GM19467 (cell line): Measurements from ENCODE around the gene FGFR3.

Experiments used
- ATAC-seq: cut with Tn5 transposase; IDR thresholded peaks from one replicate; pipeline ENCODE4 v1.9.1; 2021; ENCODE audit warnings: mild to moderate bottlenecking, moderate library complexity; ENCODE audit not compliant: unreplicated experiment

Gene FGFR3

DNA sequence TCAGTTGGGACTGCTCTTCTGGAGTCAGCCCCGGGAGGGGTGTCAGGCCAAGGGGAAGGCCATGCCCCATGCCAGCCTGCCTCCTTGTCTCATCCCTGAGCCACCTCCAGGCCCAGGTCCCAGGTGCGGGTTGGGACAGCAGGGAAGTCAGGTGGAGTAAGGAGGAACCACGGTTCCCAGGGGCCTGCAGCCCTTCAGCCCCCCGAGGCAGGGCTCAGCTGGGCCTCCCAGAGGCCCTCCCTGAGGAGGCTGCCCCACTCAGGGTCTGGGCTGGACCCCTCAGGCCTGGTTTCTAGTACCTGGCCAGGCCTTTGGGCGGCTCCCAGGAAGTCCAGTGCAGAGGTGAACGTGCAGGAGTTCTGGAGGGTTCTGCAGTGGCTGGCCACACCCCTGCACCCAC, 23.4 kb upstream of the FGFR3 start:
- no peak for ATAC-seq

DNA sequence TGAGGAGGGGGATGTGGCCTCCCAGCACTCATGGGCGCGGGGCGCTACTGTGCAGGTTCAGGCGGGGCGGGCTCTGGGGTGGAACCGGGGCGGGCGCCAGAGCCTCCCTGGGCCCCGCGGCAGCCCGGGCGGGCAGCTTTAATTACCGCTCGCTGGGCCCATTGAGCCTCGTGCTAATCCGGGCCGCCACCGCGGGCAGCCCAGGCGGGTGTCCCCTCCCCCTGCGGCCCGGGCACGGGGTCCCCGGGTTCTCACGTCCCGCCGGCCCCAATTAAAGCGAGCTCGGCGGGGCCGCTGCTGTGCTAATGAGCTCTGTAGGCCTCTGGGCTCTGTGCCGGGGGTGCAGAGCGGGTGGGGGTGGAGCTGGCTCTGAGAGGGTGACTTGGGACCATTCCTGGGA, 22.8 kb upstream of the FGFR3 start:
- no peak for ATAC-seq

DNA sequence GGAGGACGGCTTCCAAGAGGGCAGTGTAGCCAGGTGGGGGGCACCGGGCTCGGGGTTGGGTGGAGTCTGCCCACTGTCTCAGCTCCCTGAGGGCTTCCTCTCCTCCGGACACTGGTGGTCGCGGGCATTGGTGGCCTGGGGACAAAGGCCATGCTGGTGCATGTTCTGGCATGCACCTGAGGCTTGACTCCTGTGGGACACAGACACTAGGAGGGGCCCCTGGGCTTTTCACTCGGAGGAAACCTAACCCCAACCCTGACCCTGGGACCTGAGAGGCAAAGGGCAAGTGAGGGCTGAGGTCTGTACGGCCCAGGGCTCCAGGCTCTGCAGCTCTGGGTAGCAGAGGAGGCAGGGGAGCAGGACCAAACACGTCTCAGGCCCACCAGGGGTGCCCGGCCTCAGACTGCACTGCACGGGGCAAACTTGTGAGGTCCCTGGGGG, 22.3 kb upstream of the FGFR3 start:
- no peak for ATAC-seq

DNA sequence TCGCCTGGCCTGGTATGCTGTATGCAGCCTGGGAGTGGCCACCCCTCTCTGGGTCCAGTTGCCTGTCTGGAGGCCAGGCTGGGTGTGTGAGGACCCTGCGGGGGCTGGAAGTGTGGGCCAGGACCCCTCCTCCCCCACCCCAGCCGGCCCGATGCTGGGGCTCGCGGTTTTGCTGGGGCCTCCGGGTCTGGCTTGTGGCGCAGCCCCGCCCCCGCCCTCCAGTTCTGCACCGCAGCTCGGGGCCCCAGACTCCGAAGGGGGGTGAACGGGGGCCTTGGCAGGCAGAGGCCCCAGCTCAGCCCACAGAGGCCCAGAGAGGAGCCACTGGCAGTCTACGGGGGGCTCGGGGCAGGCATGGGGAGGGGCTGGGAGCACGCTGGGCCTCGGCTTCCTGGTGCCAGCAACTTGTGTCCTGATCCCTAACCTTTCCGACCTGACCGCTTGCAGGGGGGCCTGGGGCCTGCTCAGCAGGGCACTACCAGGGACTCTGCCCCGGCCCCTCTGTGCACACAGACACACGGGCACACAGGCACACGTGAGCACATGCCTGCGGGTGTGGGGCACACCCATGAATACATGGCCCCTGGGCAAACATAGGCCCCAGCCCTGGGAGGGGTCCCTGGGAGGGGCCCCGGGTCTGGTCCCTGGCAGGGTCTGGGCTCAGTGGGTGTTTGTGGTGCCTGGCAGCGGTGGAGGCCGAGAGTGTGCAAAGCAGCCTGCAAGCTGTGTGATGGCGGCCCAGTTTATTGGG, 21.4 kb upstream of the FGFR3 start:
- ATAC-seq = no peak

DNA sequence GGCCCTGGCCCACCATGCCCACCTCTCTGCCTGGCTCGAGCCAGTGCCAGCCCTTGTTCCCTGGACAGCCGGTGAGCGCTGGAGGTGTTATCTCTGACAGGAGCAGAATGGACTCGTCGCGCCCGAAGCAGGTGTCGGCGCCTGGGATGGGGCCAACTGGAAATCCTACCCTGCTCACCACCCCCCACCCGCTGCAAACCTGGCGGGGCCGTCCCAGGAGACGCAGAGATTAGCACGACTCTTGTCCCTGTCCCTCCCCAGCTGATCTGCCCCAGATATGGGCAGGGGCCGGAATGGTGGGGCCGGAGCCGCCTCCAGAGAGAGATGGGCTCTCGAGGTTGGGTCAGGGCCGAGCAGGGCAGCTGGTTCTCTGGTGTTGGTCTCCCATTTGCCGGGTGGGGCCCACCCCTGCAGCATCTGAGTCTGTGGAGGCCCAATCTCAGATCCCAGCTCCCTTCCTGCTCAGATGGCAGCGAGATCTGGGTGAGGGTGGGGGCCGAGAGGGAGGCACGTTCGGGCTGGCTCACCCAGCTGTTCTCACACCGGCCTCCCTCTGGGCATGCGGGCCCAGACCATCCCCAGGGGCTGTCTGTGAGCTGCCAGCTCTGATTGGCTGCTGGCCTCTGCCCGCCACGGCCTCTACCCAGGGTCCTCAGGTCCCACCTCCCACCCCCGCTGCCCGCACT, 20.1 kb upstream of the FGFR3 start:
- ATAC-seq = no peak

DNA sequence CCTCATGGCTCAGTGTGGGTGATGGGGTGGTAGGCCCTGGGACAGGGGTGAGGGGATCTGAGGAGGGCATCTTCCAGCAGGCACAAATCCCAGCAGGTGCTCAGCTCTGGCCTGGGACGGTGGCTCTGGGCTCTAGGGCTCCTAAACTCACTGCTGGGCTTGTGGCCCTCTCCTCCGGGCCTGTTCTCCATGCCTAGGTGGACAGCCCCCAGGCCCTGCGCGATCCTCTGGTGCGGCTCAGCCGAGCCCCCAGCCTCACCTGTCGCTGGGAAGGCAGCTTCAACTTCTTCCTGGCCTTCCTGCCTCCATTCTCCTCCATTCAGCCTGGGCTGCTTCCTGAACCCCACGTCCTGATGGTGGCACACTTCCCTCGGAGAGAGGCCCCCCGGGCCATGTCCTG, 19.3 kb upstream of the FGFR3 start:
- ATAC-seq = no peak

DNA sequence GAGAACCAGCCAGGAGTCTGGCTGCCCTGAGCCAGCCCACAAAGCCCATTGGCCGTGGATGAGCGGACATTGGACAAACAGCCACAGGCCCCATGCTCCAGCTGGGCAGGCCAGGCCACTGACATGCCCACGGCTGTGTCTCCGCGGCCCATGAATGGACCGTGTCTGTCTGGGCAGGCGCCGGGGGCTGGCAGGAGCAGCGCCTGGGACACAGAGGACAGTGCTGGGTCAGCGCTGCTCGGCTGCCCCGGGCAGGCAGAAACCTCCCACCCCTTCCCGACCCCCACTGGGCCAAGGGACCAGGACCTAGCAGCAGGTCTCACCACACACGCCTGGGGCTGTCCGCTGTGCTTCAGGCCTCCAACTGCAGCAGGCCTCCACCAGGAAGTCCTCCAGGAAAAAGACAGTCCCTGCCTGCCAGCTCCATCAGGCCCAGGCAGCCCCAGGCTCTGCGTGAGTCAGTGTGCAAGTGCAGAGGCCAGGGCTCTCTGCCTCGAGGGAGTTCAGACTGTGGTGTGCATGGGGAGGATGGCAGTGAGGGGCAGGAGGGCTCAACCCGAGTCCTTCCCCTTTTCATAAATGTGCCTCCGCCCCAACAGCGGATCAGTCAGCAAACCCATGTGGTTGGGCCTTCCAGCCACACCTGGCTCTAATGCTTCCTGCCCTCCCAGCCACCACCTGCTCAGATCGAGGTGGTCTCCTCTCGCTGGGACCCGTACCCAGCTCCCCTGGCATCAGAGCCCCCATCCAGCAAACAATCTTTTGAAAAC, 17.2 kb upstream of the FGFR3 start:
- ATAC-seq = no peak

DNA sequence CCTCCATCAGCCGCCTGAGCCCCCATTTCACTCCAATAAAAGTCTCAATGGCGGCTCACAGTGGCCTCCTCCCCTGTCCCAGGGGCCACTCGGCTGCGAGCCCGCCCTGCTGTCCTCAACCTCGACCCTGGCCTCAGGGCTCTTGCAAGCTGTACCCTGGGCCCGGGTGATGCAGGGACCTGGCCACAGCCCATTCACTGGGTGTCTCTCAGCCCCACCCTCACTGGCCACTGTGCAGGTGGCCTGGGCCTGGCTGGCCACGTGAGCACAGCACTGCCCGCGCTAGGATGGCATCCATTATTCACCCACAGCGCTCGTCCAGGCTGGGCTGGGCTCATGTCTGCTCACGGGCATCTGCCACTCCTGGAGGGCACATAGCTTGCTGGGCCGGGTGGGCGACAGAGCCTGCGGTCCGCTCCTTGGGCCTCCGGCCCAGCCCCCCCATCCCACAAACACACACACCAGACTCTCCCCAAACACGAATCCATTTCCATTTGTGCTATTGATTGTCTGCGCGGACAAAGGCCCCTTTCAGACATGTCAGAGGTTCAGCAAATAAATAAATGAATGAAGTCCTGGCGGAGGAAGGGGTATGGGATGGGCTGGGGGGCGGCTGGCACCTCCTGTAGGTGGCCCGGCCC, 16.5 kb upstream of the FGFR3 start:
- no peak for ATAC-seq

DNA sequence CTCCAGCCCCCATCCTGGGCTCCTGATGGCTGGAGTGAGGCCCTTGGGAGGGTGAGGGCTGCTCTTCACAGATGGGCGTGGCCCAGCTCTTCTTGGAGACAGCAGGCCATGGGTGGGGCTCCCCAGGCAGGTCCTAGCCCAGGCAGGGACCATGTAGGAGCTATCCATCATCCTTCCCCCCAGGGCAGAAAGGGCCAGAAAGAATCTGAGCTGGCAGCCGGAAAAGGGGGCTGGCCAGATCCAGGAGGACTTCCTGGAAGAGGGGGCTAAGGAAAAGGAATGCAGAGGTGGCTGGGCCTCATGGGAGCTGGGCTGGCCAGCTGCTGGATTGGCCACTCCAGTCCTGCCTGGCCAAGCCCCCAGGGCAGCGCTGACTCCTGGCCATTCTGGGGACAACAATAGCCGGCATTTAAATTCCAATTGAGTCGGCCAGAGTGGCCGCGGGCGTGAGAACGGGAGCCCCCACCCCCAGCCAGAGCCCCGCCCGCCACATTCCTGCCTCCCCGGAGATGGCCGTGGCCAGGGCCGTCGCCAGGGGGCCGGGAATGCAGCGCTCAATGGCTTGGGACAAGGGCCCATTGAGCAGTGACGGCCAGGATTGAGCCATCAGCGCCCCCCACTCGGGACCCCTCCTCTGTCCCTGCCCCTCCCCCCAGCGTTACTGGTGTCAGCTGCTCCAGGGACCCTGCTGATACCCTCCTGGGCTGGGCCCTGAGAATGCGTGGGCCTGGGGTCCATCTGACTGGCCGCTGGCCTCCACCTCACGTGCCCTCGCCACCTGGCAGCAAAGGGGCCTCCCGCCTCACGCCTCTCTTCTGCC, 15.1 kb upstream of the FGFR3 start:
- no peak for ATAC-seq

DNA sequence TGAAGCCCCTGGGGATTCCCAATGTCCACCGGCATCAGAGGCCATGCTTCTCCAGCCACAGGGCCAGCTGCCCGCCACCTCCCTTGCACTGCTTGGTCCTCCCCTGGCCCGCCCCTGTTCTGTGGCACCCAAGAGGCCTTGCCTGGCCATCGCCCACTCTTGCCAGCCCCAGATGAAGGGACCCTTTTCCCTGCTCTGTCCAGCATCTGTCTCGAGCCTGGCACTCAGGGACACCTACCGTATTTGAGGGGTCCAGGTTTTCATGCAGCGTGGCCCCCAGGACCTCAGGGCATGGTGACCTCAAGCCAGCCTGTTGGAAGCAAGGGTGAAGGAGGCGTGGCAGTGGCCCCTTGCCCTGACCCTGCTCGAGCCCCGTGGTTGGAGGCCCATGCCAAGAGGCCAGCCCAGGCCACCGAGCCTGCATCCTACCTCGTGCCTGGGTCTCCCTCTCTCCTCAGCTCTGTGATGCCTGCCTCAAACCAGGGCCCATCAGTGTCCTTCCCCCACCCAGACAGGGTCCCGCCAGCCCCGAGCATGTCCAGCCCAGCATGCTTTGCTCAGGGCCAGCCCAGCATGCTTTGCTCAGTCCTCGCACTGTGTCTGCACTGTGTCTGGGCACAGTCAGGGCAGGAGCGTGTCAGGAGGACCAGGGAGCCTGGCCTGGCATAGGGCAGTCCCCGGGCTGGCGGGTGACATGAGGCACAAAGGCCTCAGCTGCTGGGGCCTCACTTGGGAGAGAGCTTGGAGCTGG, 14.3 kb upstream of the FGFR3 start:
- ATAC-seq = no peak

DNA sequence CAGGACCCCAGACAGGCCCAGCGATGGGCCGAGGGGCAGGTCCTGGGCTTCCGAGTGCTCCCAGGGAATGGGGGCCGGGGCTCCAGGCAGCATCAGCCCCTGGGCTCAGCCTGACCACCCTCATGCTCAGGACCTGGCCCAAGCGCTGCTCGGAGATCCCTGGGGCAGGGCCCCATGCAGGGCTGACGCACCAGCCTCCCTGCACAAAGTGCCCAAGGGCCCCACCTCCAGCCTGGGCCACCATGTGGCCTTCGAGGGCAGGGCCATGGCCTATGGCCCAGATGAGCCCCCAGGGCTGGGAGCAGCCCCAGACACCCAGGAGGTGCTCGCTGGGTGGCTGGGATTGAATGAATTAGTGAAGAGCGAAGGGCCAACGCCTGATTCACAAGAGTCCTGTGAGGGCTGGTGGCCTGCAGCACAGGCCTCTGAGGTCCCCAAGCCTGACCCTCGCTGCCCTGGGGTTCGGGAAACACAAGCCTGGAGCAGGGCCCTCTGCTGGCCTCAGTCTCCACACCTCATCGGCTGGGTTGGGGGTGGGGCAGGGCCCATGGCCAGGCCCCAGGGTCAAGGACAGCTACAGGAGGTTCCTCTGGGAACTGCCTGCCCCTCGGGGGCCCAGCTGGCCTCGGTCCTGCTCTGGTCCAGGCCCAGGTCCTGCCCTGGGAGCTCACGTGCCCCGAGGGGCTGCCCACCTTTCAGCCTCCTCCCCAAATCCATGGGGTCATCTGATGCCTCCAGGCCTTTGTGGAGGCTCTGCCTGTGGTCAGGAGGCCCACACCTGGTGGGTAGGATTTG, 13.3 kb upstream of the FGFR3 start:
- no peak for ATAC-seq

DNA sequence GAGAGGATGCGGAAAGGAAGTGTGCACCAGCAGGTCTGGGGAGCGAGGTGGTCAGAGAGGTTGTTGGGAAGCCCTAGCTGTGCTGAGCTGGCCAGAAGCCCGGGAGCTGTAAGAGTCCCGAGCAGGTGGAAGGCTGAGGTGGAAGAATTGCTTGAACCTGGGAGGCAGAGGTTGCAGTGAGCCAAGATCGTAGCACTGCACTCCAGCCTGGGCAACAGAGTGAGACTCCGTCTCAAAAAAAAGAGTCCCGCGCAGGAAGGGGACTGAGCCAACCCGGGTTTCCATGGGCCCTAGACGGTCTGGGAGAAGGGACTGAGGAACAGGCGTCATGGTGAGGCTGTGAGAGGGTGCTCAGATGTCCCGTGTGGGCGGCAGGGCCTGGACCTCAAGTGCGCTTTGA, 12.7 kb upstream of the FGFR3 start:
- no peak for ATAC-seq

DNA sequence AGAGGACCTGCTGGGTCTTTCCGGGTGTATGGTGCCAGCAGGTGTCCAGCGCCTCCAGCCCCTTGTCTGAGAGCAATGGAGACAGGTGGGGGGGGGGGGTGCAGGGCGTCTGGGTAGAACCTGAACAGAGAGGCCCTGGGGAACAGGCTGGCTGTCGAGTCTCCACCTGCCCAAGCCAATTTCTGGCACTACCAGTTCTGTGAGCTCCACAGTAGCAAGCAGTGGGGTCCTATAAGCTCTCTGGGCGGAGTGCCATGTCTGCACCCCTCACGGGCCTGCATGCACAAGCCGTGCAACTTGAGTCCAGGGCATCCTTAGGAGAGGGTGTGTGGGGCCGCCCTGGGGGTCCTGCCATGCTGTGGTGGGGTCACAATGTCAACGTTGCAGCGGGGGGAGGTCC, 10.1 kb upstream of the FGFR3 start:
- no peak for ATAC-seq

DNA sequence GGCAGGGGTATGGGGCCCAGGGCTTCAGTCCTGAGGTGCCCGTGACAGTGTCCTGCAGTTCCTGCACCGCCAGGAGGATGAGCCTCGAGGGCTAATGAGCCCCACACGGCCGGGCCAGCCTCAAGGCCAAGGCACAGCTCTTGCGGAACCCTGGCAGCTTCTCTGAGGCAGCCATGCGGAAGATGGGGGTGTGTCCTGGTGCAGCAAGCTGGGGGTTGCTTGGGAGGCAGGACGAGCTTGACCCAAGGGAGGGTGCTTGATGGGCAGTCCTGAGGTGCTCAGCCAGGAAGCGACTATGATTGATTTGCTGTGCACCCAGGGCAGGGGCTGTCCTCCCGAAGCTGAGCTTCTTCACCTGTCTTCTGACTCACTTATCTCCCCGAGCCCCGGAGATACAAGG, 9.1 kb upstream of the FGFR3 start:
- no peak for ATAC-seq

DNA sequence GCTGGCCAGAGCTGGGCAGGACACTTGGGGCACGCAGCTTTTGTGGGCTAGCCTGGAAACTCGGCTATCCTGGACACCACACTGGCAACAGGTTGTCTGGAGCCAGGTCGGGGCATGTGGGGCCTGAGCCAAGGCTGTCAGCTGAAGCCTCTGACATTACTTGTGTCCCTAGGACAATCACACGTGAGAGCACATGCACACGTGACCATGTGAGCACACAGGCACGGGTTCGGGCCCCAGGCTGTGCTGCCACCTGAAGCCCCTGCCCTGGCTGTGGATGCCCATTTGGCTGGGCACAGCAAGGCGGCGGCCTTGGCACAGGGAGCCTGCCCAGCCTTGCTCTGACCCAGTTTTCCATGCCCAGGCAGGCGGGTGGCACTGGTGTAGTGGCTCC, 8.7 kb upstream of the FGFR3 start:
- no peak for ATAC-seq

DNA sequence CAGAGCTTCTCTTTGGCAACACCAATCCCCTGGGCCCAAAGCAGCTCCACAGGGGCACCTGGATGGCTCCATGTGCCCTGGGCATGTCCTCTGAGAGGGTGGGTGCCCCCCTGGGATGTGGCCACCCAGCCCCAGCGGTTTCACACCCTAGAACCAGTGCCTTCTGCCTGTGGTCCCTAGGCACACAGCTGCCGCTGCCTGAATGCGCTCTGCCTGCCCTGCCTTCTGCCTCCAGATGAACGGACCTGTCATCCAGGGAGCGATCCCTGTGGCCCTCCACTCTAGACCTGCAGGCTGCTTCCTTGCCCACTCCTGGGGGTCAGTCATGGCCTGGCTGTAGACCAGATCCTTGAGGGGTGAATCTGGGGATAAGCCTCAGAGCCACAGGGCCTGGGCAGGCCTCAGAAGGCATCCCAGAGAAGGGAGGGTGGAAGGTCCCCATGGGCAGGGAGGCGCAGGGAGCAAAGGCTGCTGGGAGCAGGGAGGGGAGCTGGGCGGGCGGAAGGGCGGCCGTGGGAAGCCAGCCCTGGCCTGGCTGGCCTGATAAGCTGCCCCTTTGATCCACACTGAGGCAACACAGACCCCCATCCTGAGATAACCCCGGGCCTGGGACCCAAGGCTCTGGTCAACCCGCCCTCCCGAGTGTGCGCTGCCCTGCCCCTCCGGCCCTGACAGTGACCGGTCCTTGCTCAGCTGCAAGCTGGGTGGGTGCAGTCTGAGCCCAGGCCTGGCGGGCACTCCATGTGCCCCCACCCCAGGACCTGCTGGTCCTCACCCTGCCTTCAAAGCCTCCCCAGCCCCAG, 8.1 kb upstream of the FGFR3 start:
- ATAC-seq = no peak

DNA sequence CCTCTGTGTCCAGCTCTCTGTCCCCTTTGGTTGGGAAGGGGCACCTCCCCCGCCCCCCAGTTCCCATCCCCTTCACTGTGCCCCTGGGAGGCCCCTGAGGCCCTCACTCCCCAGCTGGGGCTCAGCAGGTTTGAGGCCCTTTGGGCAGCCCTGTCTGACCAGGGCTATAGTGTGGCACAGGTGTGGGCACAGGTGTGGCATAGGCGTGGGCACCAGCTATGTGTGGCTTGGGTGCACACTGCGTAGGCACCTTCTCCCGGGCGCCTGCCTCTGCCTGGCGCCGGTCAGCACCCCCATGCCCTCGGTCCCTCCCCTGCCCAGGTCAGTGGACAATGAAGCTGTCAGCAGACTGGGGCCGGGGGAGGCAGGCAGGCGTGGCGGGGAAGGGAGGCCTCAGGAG, 7.5 kb upstream of the FGFR3 start:
- no peak for ATAC-seq
